ENCODE measurements around the gene HDAC4. TPM values are rescaled to one million over a fixed set of nuclear protein-coding genes. Genes with fewer than 3 reads are reported as not detected.
A peak's percentile ranks its signal among the peaks of the same experiment; 100 is the strongest.

Gene HDAC4
- total and polyA plus RNA-seq, 4 donors: 6.8 to 75.5 (median 30.2) TPM

DNA sequence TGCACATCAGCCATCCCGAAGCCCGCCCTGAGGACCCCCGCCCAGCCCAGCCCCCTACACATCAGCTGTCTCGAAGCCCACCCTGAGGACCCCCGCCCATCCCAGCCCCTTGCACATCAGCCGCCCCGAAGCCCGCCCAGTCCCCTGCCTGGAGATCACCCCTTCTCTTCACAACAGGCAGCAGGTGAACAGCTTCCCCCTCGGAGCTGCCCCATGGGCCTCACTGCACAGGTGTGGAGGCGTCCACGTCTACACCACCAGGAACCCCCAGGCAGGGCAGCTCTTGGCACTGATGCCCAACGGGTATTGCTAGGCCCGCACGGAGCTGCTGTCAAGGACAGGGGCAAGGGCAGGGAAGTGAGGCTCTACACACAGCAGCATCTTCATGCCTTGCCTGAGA lies 137.6 kb downstream of the HDAC4 start:
- Histone ChIP-seq H3K27me3 (ENCODE audit: control insufficient read depth in 1 of 2, insufficient read depth in 2 of 2, low read length in 1 of 2) (no peaks in the 10 kb centered on the region), H3K9me3 (ENCODE audit: control insufficient read depth, low read length) (no peaks in the 10 kb centered on the region), H3K4me1 (ENCODE audit: control insufficient read depth in 1 of 2, insufficient read depth in 2 of 2, low read length in 2 of 2) (peaks cover 0 to 1% of the 10 kb centered on the region in 2 donors), H3K4me3 (ENCODE audit: low read length in 2 of 2) (no peak overlapping the region), H3K36me3 (ENCODE audit: control insufficient read depth in 1 of 2, insufficient read depth in 2 of 2, low read length in 1 of 2) (no peaks in the 10 kb centered on the region), H3K27ac (ENCODE audit: low read depth in 1 of 2, low read length in 2 of 2) (no peak overlapping the region)
- intact Hi-C loops (cut with DNase I): no loop called here
- ATAC-seq (ENCODE audit: low FRiP score) (no peak), DNase-seq (peak in 1 of 2 donors; percentile 73)
- WGBS, 2 donors: 95 to 99% methylated on average over 14 of the region's 14 CpGs

DNA sequence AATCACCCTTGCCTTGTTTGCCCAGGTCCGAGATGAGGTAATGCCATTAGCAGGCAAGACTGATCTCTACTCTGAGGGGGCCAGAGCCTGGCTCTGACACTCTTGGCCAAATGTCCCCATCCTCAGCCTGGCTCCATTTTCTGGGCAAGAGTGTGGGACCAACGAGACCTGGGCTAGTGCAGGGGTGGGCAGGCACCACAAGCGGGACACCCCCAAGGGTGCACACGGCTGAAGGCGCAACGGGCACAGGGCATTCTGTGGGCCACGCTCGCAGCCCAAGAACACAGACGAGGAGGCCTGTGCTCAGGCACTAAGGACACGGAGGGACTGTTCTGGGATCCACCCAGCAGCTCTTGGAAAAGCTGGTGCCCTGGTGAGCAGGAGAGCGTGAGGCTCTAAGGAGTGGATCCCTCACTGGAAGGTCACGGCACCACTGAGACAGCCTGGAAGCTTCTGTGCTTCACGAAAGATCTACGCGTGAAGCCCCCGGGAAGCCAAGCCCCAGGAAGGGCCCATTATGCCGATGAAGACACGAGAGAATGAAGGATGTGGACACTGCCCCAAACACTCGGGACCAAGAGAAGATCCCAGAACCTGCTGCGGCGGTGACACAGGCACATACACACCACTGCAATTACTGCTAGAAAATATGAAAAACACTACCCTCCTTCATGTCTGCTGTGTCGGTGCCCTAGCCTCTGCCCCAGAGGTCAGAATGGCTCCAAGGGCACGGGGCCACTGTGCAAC lies 138.2 kb downstream of the HDAC4 start:
- H3K4me1 ChIP-seq (ENCODE audit: control insufficient read depth in 1 of 2, insufficient read depth in 2 of 2, low read length in 2 of 2): peaks cover 0 to 1% of the 10 kb centered on the region in 2 donors
- intact Hi-C loops (cut with DNase I): no loop called here
- DNase-seq (peak in 1 of 2 donors; percentile 75), ATAC-seq (ENCODE audit: low FRiP score) (no peak)
- no peak overlapping the region for H3K27ac ChIP-seq (ENCODE audit: low read depth in 1 of 2, low read length in 2 of 2)
- H3K27me3 ChIP-seq (ENCODE audit: control insufficient read depth in 1 of 2, insufficient read depth in 2 of 2, low read length in 1 of 2): no peaks in the 10 kb centered on the region
- no peaks in the 10 kb centered on the region for H3K36me3 ChIP-seq (ENCODE audit: control insufficient read depth in 1 of 2, insufficient read depth in 2 of 2, low read length in 1 of 2)
- no peak overlapping the region for H3K4me3 ChIP-seq (ENCODE audit: low read length in 2 of 2)
- WGBS, 2 donors: 95% methylated on average over 23 of the region's 23 CpGs
- H3K9me3 ChIP-seq (ENCODE audit: control insufficient read depth, low read length): no peaks in the 10 kb centered on the region

DNA sequence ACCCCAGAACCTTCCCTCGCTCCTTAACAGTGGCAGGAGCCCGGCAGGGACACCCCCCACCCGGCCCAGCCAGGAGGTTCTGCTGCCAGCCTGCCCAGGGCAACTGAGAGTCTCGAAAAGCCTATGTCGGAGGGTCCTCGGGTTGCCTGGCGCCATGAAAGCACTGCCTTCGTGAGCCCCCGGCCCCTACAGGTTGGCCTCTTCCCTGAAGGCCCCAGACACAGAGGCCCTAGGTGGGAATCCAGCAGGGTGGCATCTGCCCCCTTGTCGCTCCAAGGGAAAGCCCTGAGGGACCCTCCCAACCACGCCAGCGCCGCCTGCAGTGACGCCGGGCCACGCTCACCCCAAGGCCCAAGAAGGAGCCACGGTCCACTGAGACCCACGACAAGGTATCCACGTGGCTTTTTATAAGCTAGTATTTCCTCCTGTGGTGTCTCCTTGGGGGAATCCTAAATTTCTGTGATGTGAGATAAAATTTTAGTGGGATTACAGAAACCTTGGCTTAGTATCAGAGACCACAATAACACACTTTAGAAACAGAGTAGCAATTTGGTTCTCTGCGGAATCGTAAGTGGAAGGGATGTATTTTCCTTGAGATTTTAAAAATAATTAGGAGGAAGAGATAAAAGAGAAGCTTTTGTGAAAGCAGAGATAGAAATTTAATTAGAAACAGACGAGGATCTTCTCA lies 138.9 kb downstream of the HDAC4 start:
- no peak overlapping the region for H3K27ac ChIP-seq (ENCODE audit: low read depth in 1 of 2, low read length in 2 of 2)
- DNase-seq (no peak), ATAC-seq (ENCODE audit: low FRiP score) (no peak)

DNA sequence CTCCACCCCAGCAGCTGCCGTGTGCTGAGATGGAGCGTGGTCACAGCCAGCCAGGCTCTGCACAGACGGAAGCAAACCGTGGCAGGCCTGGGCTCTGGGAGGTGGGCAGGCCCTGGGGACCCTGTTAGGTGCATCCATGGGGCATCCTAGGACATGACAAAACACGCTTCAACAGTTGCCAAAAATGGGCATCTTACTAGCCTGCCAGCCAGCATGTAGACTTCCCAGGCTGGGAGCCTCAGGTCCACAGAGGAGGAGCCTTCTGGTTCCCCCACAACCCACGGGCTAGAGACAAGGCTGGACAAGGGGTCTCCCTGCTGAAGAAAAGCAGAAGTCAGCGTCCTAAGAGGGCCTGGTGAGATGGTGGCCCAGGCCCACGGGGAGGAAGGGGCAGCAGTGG lies 139.5 kb downstream of the HDAC4 start:
- Histone ChIP-seq H3K36me3 (ENCODE audit: control insufficient read depth in 1 of 2, insufficient read depth in 2 of 2, low read length in 1 of 2) (no peaks in the 10 kb centered on the region), H3K9me3 (ENCODE audit: control insufficient read depth, low read length) (no peaks in the 10 kb centered on the region), H3K27me3 (ENCODE audit: control insufficient read depth in 1 of 2, insufficient read depth in 2 of 2, low read length in 1 of 2) (no peaks in the 10 kb centered on the region), H3K4me1 (ENCODE audit: control insufficient read depth in 1 of 2, insufficient read depth in 2 of 2, low read length in 2 of 2) (peaks cover 0 to 1% of the 10 kb centered on the region in 2 donors), H3K27ac (ENCODE audit: low read depth in 1 of 2, low read length in 2 of 2) (no peak overlapping the region), H3K4me3 (ENCODE audit: low read length in 2 of 2) (no peak overlapping the region)
- intact Hi-C loops (cut with DNase I): no loop called here
- DNase-seq (peak in 1 of 2 donors; percentile 70), ATAC-seq (ENCODE audit: low FRiP score) (no peak)
- 95% methylated on average over 8 of the region's 8 CpGs for WGBS, 2 donors

More for the DNA sequence above, 138.9 kb downstream of the HDAC4 start:
- intact Hi-C loops (cut with DNase I): no loop called here
- Histone ChIP-seq H3K4me3 (ENCODE audit: low read length in 2 of 2) (no peak overlapping the region), H3K4me1 (ENCODE audit: control insufficient read depth in 1 of 2, insufficient read depth in 2 of 2, low read length in 2 of 2) (peaks cover 0 to 1% of the 10 kb centered on the region in 2 donors), H3K9me3 (ENCODE audit: control insufficient read depth, low read length) (no peaks in the 10 kb centered on the region), H3K36me3 (ENCODE audit: control insufficient read depth in 1 of 2, insufficient read depth in 2 of 2, low read length in 1 of 2) (no peaks in the 10 kb centered on the region), H3K27me3 (ENCODE audit: control insufficient read depth in 1 of 2, insufficient read depth in 2 of 2, low read length in 1 of 2) (no peaks in the 10 kb centered on the region)
- WGBS, 2 donors: 96 to 97% methylated on average over 22 of the region's 22 CpGs

DNA sequence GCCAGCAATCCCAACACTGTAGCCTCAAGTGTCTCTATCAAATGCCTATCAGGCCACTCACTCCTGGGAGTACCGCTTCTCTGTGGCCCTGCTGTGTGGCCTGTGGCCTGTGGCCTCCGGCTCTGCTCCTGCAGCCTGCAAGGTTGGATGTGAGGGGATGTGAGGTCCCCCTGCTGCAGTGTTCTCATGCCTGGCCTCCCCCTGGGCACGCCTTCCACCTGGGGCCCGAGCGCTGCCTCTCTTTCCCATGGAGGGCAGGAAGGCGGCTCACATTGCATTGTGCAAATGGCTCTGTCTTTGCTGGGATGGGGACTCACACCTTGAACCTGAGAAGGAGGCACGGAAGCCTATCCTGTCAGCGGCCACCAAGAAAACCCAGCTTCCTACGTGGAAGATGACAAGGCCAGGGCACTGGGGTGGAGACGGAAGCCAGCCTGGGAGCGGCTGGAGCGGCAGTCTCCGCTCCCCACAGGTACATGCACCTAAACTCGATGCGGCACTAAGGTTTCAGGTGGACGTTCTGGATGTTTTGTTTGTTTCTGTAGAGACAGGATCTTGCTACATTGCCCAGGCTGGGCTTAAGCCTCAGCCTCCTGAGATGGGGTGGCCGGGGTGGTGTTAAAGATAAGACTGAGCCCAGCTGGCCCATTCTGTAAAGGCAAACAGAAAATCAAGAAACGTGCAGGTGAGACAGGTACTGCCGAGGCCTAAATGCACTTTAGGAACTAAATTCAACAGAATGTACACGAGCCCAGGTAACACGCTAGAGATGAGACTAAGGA lies 140.1 kb downstream of the HDAC4 start:
- no peaks in the 10 kb centered on the region for H3K27me3 ChIP-seq (ENCODE audit: control insufficient read depth in 1 of 2, insufficient read depth in 2 of 2, low read length in 1 of 2)
- DNase-seq (no peak), ATAC-seq (ENCODE audit: low FRiP score) (no peak)
- WGBS, 2 donors: 95 to 98% methylated on average over 21 of the region's 21 CpGs
- no peaks in the 10 kb centered on the region for H3K9me3 ChIP-seq (ENCODE audit: control insufficient read depth, low read length)
- H3K4me3 ChIP-seq (ENCODE audit: low read length in 2 of 2): no peak overlapping the region
- intact Hi-C loops (cut with DNase I): no loop called here
- H3K27ac ChIP-seq (ENCODE audit: low read depth in 1 of 2, low read length in 2 of 2): no peak overlapping the region
- no peaks in the 10 kb centered on the region for H3K36me3 ChIP-seq (ENCODE audit: control insufficient read depth in 1 of 2, insufficient read depth in 2 of 2, low read length in 1 of 2)
- H3K4me1 ChIP-seq (ENCODE audit: control insufficient read depth in 1 of 2, insufficient read depth in 2 of 2, low read length in 2 of 2): peaks cover 0 to 1% of the 10 kb centered on the region in 2 donors

DNA sequence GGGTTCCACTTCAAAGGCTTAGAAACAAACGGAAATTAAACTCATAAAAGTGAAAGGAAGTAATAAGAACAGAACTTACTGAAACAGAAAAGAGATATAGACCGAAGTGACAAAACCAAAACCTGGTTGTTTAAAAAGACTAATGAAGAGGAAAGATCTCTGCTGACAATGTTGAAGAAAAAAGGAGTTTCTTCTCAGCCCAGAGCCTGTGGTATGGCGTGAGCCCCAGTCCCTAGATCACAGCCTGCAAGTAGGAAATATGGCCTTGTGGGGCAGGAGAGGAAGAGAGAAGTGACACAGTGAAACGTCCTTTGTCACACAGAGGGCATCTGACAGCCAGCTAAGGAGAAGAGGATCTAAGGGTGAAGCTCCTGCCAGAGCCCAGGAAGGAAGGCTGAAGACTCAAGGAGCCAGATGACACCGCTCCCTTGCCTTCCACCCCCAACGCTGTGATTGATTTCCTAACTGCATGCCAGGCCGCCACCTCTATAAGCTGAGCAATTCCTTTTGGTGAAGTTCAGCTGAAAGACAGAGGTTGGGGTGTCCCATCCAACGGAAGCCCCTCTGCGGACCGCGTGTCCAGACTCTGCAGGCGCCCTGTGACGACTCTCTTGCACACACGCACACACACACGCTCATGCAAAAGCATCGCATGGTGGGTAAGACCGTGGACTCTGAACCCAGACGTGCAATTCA lies 141.1 kb downstream of the HDAC4 start:
- peak in 1 of 2 donors; percentile 75 for DNase-seq
- H3K27ac ChIP-seq (ENCODE audit: low read depth in 1 of 2, low read length in 2 of 2): no peak overlapping the region
- no peaks in the 10 kb centered on the region for H3K27me3 ChIP-seq (ENCODE audit: control insufficient read depth in 1 of 2, insufficient read depth in 2 of 2, low read length in 1 of 2)
- no peak for ATAC-seq (ENCODE audit: low FRiP score)
- 88 to 90% methylated on average over 18 of the region's 18 CpGs for WGBS, 2 donors
- intact Hi-C loops (cut with DNase I): no loop called here
- no peak overlapping the region for H3K4me3 ChIP-seq (ENCODE audit: low read length in 2 of 2)
- H3K36me3 ChIP-seq (ENCODE audit: control insufficient read depth in 1 of 2, insufficient read depth in 2 of 2, low read length in 1 of 2): no peaks in the 10 kb centered on the region
- H3K9me3 ChIP-seq (ENCODE audit: control insufficient read depth, low read length): no peaks in the 10 kb centered on the region
- no peaks in the 10 kb centered on the region for H3K4me1 ChIP-seq (ENCODE audit: control insufficient read depth in 1 of 2, insufficient read depth in 2 of 2, low read length in 2 of 2)

DNA sequence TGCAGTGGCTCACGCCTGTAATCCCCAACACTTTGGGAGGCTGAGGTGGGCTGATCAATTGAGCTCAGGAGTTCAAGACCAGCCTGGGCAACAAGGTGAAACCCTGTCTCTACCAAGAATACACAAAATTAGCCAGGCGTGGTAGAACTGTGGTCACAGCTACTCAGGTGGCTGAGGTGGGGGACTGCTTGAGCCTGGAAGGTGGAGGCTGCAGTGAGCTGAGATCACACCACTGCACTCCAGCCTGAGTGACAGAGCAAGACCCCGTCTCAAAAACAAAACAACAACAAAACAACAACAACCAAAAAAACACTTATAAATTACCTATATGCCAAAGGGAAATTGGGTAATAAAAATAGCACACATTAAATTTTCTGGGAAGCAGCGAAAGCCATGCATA lies 141.6 kb downstream of the HDAC4 start:
- intact Hi-C loops (cut with DNase I): no loop called here
- H3K4me1 ChIP-seq (ENCODE audit: control insufficient read depth in 1 of 2, insufficient read depth in 2 of 2, low read length in 2 of 2): no peaks in the 10 kb centered on the region
- no peak for ATAC-seq (ENCODE audit: low FRiP score)
- 94 to 95% methylated on average over 4 of the region's 4 CpGs for WGBS, 2 donors
- no peaks in the 10 kb centered on the region for H3K36me3 ChIP-seq (ENCODE audit: control insufficient read depth in 1 of 2, insufficient read depth in 2 of 2, low read length in 1 of 2)
- no peak overlapping the region for H3K4me3 ChIP-seq (ENCODE audit: low read length in 2 of 2)
- DNase-seq: no peak
- H3K9me3 ChIP-seq (ENCODE audit: control insufficient read depth, low read length): no peaks in the 10 kb centered on the region
- H3K27ac ChIP-seq (ENCODE audit: low read depth in 1 of 2, low read length in 2 of 2): no peak overlapping the region
- H3K27me3 ChIP-seq (ENCODE audit: control insufficient read depth in 1 of 2, insufficient read depth in 2 of 2, low read length in 1 of 2): no peaks in the 10 kb centered on the region

DNA sequence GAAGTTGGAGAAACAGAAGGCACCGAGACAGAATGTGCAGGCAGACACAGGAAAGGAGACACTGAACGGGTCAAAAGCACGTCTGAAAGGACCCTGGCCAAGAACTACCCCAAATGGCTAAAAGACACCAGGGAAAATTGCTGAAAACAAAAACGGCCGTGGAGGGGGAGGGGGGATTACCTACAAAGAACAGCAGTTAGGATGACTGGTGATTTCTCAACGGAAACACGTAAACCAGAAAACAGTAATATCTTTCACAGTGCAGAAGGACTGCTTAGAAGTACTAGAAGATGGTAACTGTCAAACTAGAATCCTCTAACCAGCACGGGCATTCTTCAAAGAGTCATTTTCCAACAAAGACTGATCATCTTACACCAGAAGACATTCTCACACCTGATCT lies 142.6 kb downstream of the HDAC4 start:
- no peak for ATAC-seq (ENCODE audit: low FRiP score)
- H3K36me3 ChIP-seq (ENCODE audit: control insufficient read depth in 1 of 2, insufficient read depth in 2 of 2, low read length in 1 of 2): no peaks in the 10 kb centered on the region
- H3K27me3 ChIP-seq (ENCODE audit: control insufficient read depth in 1 of 2, insufficient read depth in 2 of 2, low read length in 1 of 2): no peaks in the 10 kb centered on the region
- DNase-seq: no peak
- 95 to 97% methylated on average over 8 of the region's 8 CpGs for WGBS, 2 donors
- no peak overlapping the region for H3K27ac ChIP-seq (ENCODE audit: low read depth in 1 of 2, low read length in 2 of 2)
- H3K4me1 ChIP-seq (ENCODE audit: control insufficient read depth in 1 of 2, insufficient read depth in 2 of 2, low read length in 2 of 2): no peaks in the 10 kb centered on the region
- intact Hi-C loops (cut with DNase I): no loop called here
- no peaks in the 10 kb centered on the region for H3K9me3 ChIP-seq (ENCODE audit: control insufficient read depth, low read length)
- no peak overlapping the region for H3K4me3 ChIP-seq (ENCODE audit: low read length in 2 of 2)
